ENCODE results near the gene TPPP2.

TPPP2 gene

GRCh38 chr14:21078287-21078686 lies 48.3 kb downstream of the TPPP2 start:
- Histone ChIP-seq H3K9ac (ENCODE audit: low read depth, low read length, poor library complexity, severe bottlenecking) (no peak overlapping the region), H3K79me2 (ENCODE audit: insufficient read depth, low read length) (no peaks in the 10 kb centered on the region), H2AFZ (ENCODE audit: low read length) (no peak overlapping the region), H3K36me3 (ENCODE audit: insufficient read depth, low read length) (no peaks in the 10 kb centered on the region), H3K4me3 (ENCODE audit: low read length, poor library complexity, severe bottlenecking) (no peak overlapping the region), H3K9me3 (ENCODE audit: insufficient read depth, low read depth, low read length) (no peaks in the 10 kb centered on the region), H3F3A (ENCODE audit: low read depth) (no peaks in the 10 kb centered on the region), H3K9me2 (replicated peaks; ENCODE audit: low read depth, low read length) (no peaks in the 10 kb centered on the region), H3K27me3 (ENCODE audit: insufficient read depth, low read length, poor library complexity, severe bottlenecking) (no peaks in the 10 kb centered on the region), H3K4me2 (ENCODE audit: low read depth, low read length, poor library complexity, severe bottlenecking) (no peak overlapping the region), H4K20me1 (ENCODE audit: insufficient read depth, low read length, poor library complexity, severe bottlenecking) (no peaks in the 10 kb centered on the region), H3K4me1 (ENCODE audit: insufficient read depth, low read length, poor library complexity, severe bottlenecking) (no peaks in the 10 kb centered on the region)
- TF ChIP-seq EZH2phosphoT487 (IDR thresholded peaks at IDR 0.05; ENCODE audit: borderline replicate concordance), result no peak
- TF ChIP-seq, protein P1, sequence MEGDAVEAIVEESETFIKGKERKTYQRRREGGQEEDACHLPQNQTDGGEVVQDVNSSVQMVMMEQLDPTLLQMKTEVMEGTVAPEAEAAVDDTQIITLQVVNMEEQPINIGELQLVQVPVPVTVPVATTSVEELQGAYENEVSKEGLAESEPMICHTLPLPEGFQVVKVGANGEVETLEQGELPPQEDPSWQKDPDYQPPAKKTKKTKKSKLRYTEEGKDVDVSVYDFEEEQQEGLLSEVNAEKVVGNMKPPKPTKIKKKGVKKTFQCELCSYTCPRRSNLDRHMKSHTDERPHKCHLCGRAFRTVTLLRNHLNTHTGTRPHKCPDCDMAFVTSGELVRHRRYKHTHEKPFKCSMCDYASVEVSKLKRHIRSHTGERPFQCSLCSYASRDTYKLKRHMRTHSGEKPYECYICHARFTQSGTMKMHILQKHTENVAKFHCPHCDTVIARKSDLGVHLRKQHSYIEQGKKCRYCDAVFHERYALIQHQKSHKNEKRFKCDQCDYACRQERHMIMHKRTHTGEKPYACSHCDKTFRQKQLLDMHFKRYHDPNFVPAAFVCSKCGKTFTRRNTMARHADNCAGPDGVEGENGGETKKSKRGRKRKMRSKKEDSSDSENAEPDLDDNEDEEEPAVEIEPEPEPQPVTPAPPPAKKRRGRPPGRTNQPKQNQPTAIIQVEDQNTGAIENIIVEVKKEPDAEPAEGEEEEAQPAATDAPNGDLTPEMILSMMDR (conservative IDR thresholded peaks at IDR 0.05; ENCODE audit: low read length), result no peak

GRCh38 chr14:21078726-21079125 lies 48.7 kb downstream of the TPPP2 start:
- Histone ChIP-seq H3K79me2 (ENCODE audit: insufficient read depth, low read length) (no peaks in the 10 kb centered on the region), H4K20me1 (ENCODE audit: insufficient read depth, low read length, poor library complexity, severe bottlenecking) (no peaks in the 10 kb centered on the region), H3K4me3 (ENCODE audit: low read length, poor library complexity, severe bottlenecking) (no peak overlapping the region), H3F3A (ENCODE audit: low read depth) (no peaks in the 10 kb centered on the region), H3K4me1 (ENCODE audit: insufficient read depth, low read length, poor library complexity, severe bottlenecking) (no peaks in the 10 kb centered on the region), H3K4me2 (ENCODE audit: low read depth, low read length, poor library complexity, severe bottlenecking) (no peak overlapping the region), H3K9me2 (replicated peaks; ENCODE audit: low read depth, low read length) (no peaks in the 10 kb centered on the region), H3K36me3 (ENCODE audit: insufficient read depth, low read length) (no peaks in the 10 kb centered on the region), H2AFZ (ENCODE audit: low read length) (no peak overlapping the region), H3K9ac (ENCODE audit: low read depth, low read length, poor library complexity, severe bottlenecking) (no peak overlapping the region), H3K27me3 (ENCODE audit: insufficient read depth, low read length, poor library complexity, severe bottlenecking) (no peaks in the 10 kb centered on the region), H3K9me3 (ENCODE audit: insufficient read depth, low read depth, low read length) (no peaks in the 10 kb centered on the region)
- no peak for TF ChIP-seq EZH2phosphoT487 (IDR thresholded peaks at IDR 0.05; ENCODE audit: borderline replicate concordance)
- TF ChIP-seq, protein P1 (conservative IDR thresholded peaks at IDR 0.05; ENCODE audit: low read length), result no peak

DNA sequence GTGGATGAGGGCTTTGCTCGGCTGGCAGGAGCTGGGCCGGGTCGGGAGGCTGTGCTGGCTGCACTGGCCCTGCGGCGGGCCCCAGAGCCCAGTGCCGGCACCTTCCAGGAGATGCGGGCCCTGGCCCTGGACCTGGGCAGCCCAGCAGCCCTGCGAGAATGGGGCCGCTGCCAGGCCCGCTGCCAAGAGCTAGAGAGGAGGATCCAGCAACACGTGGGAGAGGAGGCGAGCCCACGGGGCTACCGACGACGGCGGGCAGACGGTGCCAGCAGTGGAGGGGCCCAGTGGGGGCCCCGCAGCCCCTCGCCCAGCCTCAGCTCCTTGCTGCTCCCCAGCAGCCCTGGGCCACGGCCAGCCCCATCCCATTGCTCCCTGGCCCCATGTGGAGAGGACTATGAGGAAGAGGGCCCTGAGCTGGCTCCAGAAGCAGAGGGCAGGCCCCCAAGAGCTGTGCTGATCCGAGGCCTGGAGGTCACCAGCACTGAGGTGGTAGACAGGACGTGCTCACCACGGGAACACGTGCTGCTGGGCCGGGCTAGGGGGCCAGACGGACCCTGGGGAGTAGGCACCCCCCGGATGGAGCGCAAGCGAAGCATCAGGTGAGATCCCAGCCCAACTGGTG lies 51.6 kb downstream of the TPPP2 start:
- Histone ChIP-seq H3K79me2 (ENCODE audit: insufficient read depth, low read length) (no peaks in the 10 kb centered on the region), H3K4me3 (ENCODE audit: low read length, poor library complexity, severe bottlenecking) (no peak overlapping the region), H3K27me3 (ENCODE audit: insufficient read depth, low read length, poor library complexity, severe bottlenecking) (no peaks in the 10 kb centered on the region), H2AFZ (ENCODE audit: low read length) (no peak overlapping the region), H4K20me1 (ENCODE audit: insufficient read depth, low read length, poor library complexity, severe bottlenecking) (no peaks in the 10 kb centered on the region), H3K9me3 (ENCODE audit: insufficient read depth, low read depth, low read length) (no peaks in the 10 kb centered on the region), H3K36me3 (ENCODE audit: insufficient read depth, low read length) (no peaks in the 10 kb centered on the region), H3K4me2 (ENCODE audit: low read depth, low read length, poor library complexity, severe bottlenecking) (no peak overlapping the region), H3K9ac (ENCODE audit: low read depth, low read length, poor library complexity, severe bottlenecking) (no peak overlapping the region), H3F3A (ENCODE audit: low read depth) (no peaks in the 10 kb centered on the region), H3K4me1 (ENCODE audit: insufficient read depth, low read length, poor library complexity, severe bottlenecking) (no peaks in the 10 kb centered on the region), H3K9me2 (replicated peaks; ENCODE audit: low read depth, low read length) (no peaks in the 10 kb centered on the region)
- TF ChIP-seq, protein P1 (conservative IDR thresholded peaks at IDR 0.05; ENCODE audit: low read length), result no peak
